ENCODE measurements around the gene PIGO.

The PIGO gene

GRCh38 chr9:35044071-35044470 lies 52.3 kb downstream of the PIGO start:
- no peak overlapping the region for H3K4me3 ChIP-seq (ENCODE audit: low read depth, low read length)
- TF ChIP-seq, protein P1, sequence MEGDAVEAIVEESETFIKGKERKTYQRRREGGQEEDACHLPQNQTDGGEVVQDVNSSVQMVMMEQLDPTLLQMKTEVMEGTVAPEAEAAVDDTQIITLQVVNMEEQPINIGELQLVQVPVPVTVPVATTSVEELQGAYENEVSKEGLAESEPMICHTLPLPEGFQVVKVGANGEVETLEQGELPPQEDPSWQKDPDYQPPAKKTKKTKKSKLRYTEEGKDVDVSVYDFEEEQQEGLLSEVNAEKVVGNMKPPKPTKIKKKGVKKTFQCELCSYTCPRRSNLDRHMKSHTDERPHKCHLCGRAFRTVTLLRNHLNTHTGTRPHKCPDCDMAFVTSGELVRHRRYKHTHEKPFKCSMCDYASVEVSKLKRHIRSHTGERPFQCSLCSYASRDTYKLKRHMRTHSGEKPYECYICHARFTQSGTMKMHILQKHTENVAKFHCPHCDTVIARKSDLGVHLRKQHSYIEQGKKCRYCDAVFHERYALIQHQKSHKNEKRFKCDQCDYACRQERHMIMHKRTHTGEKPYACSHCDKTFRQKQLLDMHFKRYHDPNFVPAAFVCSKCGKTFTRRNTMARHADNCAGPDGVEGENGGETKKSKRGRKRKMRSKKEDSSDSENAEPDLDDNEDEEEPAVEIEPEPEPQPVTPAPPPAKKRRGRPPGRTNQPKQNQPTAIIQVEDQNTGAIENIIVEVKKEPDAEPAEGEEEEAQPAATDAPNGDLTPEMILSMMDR (IDR thresholded peaks at IDR 0.05; ENCODE audit: borderline replicate concordance, insufficient read depth, low read depth, low read length), result no peak

GRCh38 chr9:35042891-35043545 lies 53.4 kb downstream of the PIGO start:
- TF ChIP-seq, protein P1 (IDR thresholded peaks at IDR 0.05; ENCODE audit: borderline replicate concordance, insufficient read depth, low read depth, low read length), result no peak
- H3K4me3 ChIP-seq (ENCODE audit: low read depth, low read length), result no peak overlapping the region

GRCh38 chr9:35042081-35042604 lies 54.2 kb downstream of the PIGO start:
- TF ChIP-seq, protein P1 (IDR thresholded peaks at IDR 0.05; ENCODE audit: borderline replicate concordance, insufficient read depth, low read depth, low read length), result no peak
- no peak overlapping the region for H3K4me3 ChIP-seq (ENCODE audit: low read depth, low read length)

Measured in GM12875 (cell line).